Mucosa of descending colon (tissue), 3 donors: ENCODE results near the gene RAB4A. TPM values are rescaled to one million over a fixed set of nuclear protein-coding genes. Genes with fewer than 3 reads are reported as not detected.

Source experiments
- ATAC-seq: fragments of 200-7000 bp; cut with Tn5 transposase; one replicate; pipeline ENCODE4 v1.9.1; 2020; ENCODE audit warnings: mild to moderate bottlenecking, moderate library complexity
- DNase-seq, 3 donors: peaks; one replicate each; pipeline ENCODE4 v3.0.0-alpha.2; 2020
- H3K36me3 ChIP-seq: fragments of 200-600 bp; one replicate; pipeline ENCODE4 v1.8.0; 2021; ENCODE audit warnings: low read depth, mild to moderate bottlenecking
- H3K4me1 ChIP-seq: fragments of 200-600 bp; one replicate; pipeline ENCODE4 v1.8.0; 2021; ENCODE audit warnings: low read depth, mild to moderate bottlenecking
- H3K4me3 ChIP-seq: fragments of 200-600 bp; one replicate; pipeline ENCODE4 v1.8.0; 2021; ENCODE audit warnings: mild to moderate bottlenecking
- H3K9me3 ChIP-seq: fragments of 200-600 bp; one replicate; pipeline ENCODE4 v1.8.0; 2021; ENCODE audit warnings: mild to moderate bottlenecking
- CTCF ChIP-seq: fragments of 200-600 bp; IDR thresholded peaks from one replicate; pipeline ENCODE4 v1.8.0; 2022; ENCODE audit warnings: antibody characterized with exemption, mild to moderate bottlenecking
- intact Hi-C, 2 donors: fragments of 100-400 bp; cut with DNase I in 1 of 2; cut with micrococcal nuclease in 1 of 2; formaldehyde crosslinking; loops; one replicate each; pipeline versions ENCODE4 v1.11.0 to v1.11.1; 2022; cut with DNase I, micrococcal nuclease
- total RNA-seq, 3 donors: library from RNA; stranded (reverse); fragmentation: NEBNext Ultra II Directional in 2 of 3; extraction: Animal tissue kit (Norgen Biotek cat#: 25700) in 2 of 3; gene quantifications; one replicate each; pipeline versions ENCODE4 v1.2.1 to v1.2.4, GENCODE V29; 2021 to 2023
- donor health status: DM: no; HTN: no; CAD: no; lungs with moderate emphysema.
- donor health status: DM: no; HTN: no; CAD: no.
- donor health status: DM: no; HTN: yes; CAD: no.

Gene RAB4A
- total RNA-seq, 3 donors from 2014 or later: 84.3 to 94.6 (median 88.0) TPM

- H3K36me3 ChIP-seq: no peaks in the 10 kb centered on the region
- intact Hi-C loops: no loop called here
- TF ChIP-seq CTCF: no peak
- ATAC-seq (no peak), DNase-seq (no peak)
- no peak overlapping the region for H3K4me3 ChIP-seq
- no peaks in the 10 kb centered on the region for H3K9me3 ChIP-seq
- H3K4me1 ChIP-seq: no peaks in the 10 kb centered on the region
Observed at GRCh38 chr1:229302740-229303139, 31.8 kb downstream of the RAB4A start.

GRCh38 chr1:229303855-229304254 lies 32.9 kb downstream of the RAB4A start:
- no peak for DNase-seq
- H3K4me3 ChIP-seq: no peak overlapping the region
- H3K4me1 ChIP-seq: no peaks in the 10 kb centered on the region
- TF ChIP-seq CTCF: no peak
- no peaks in the 10 kb centered on the region for H3K9me3 ChIP-seq
- no peak for ATAC-seq
- intact Hi-C loops: no loop called here
- H3K36me3 ChIP-seq: no peaks in the 10 kb centered on the region

GRCh38 chr1:229305392-229305791 lies 34.5 kb downstream of the RAB4A start:
- H3K36me3 ChIP-seq: no peaks in the 10 kb centered on the region
- no peaks in the 10 kb centered on the region for H3K4me1 ChIP-seq
- no peak for TF ChIP-seq CTCF
- ATAC-seq (no peak), DNase-seq (no peak)
- H3K4me3 ChIP-seq: no peak overlapping the region
- intact Hi-C loops: no loop called here
- no peaks in the 10 kb centered on the region for H3K9me3 ChIP-seq

- ATAC-seq (no peak), DNase-seq (no peak)
- intact Hi-C loops: no loop called here
- Histone ChIP-seq H3K9me3 (no peaks in the 10 kb centered on the region), H3K4me3 (no peak overlapping the region), H3K36me3 (no peaks in the 10 kb centered on the region), H3K4me1 (no peaks in the 10 kb centered on the region)
- TF ChIP-seq CTCF: no peak
Observed at GRCh38 chr1:229309074-229309473, 38.2 kb downstream of the RAB4A start.

GRCh38 chr1:229309684-229310083 lies 38.8 kb downstream of the RAB4A start:
- ATAC-seq (no peak), DNase-seq (no peak)
- no peak for TF ChIP-seq CTCF
- Histone ChIP-seq H3K9me3 (no peaks in the 10 kb centered on the region), H3K4me1 (no peaks in the 10 kb centered on the region), H3K36me3 (no peaks in the 10 kb centered on the region), H3K4me3 (no peak overlapping the region)
- intact Hi-C loops: no loop called here

- ATAC-seq (no peak), DNase-seq (no peak)
- Histone ChIP-seq H3K4me1 (no peaks in the 10 kb centered on the region), H3K36me3 (no peaks in the 10 kb centered on the region), H3K9me3 (no peaks in the 10 kb centered on the region), H3K4me3 (no peak overlapping the region)
- no peak for TF ChIP-seq CTCF
- intact Hi-C loops: no loop called here
Observed at GRCh38 chr1:229310833-229311232, 39.9 kb downstream of the RAB4A start.
